HG03097 (cell line): Measurements from ENCODE around the gene KLHL35.
"Not testable (repeated sequence)": the region's sequence is repeated elsewhere in the genome, so short reads cannot be mapped to it uniquely, and the experiment has no call there.

Source experiments
- ATAC-seq: cut with Tn5 transposase; IDR thresholded peaks from one replicate; pipeline ENCODE4 v1.9.1; 2021; ENCODE audit not compliant: unreplicated experiment, low FRiP score

KLHL35 gene

GRCh38 chr11:75426720-75427086 is 6.3 kb downstream of the KLHL35 start:
- ATAC-seq: no peak

- ATAC-seq: no peak
Observed at GRCh38 chr11:75425422-75425821, 7.6 kb downstream of the KLHL35 start.

GRCh38 chr11:75424396-75424795 is 8.6 kb downstream of the KLHL35 start:
- ATAC-seq: no peak

GRCh38 chr11:75423721-75424120 is 9.3 kb downstream of the KLHL35 start:
- no peak for ATAC-seq

- ATAC-seq: no peak
Observed at GRCh38 chr11:75422248-75423231, 10.5 kb downstream of the KLHL35 start.

GRCh38 chr11:75421902-75422247 is 11.1 kb downstream of the KLHL35 start:
- ATAC-seq: no peak

- ATAC-seq: no peak
Observed at GRCh38 chr11:75421035-75421602, 11.9 kb downstream of the KLHL35 start.

- ATAC-seq: no peak
Observed at GRCh38 chr11:75420224-75421034, 12.6 kb downstream of the KLHL35 start.

GRCh38 chr11:75413864-75414263 is 19.1 kb downstream of the KLHL35 start:
- no peak for ATAC-seq

GRCh38 chr11:75413146-75413545 is 19.9 kb downstream of the KLHL35 start:
- not testable (repeated sequence) for ATAC-seq

GRCh38 chr11:75409971-75410370 is 23.0 kb downstream of the KLHL35 start:
- not testable (repeated sequence) for ATAC-seq

GRCh38 chr11:75408957-75409219 is 24.1 kb downstream of the KLHL35 start:
- ATAC-seq: no peak

- no peak for ATAC-seq
Observed at GRCh38 chr11:75406338-75406777, 26.6 kb downstream of the KLHL35 start.

GRCh38 chr11:75403983-75404658 is 28.9 kb downstream of the KLHL35 start:
- no peak for ATAC-seq

- no peak for ATAC-seq
Observed at GRCh38 chr11:75403037-75403436, 30.0 kb downstream of the KLHL35 start.

- no peak for ATAC-seq
Observed at GRCh38 chr11:75402002-75402773, 30.8 kb downstream of the KLHL35 start.

- ATAC-seq: no peak
Observed at GRCh38 chr11:75400146-75400865, 32.7 kb downstream of the KLHL35 start.

- peak; percentile 86 for ATAC-seq
Observed at GRCh38 chr11:75399344-75400145, 33.5 kb downstream of the KLHL35 start, which contains the start of gene RPS3. Gene RPS3, plus strand, starts transcription at chr11:75399518. Its CDS starts 30 bp downstream, at chr11:75399548.

- ATAC-seq: no peak
Observed at GRCh38 chr11:75398906-75399305, 34.1 kb downstream of the KLHL35 start.
